Endothelial cell of umbilical vein (primary cell): ENCODE measurements around the gene GJB1.

ENCODE experiments used
- EZH2 ChIP-seq: IDR thresholded peaks from 2 replicates; pipeline ENCODE4 v1.6.1; 2012; ENCODE audit warnings: borderline replicate concordance, low read depth, mild to moderate bottlenecking, moderate library complexity, low read length, inconsistent platforms; ENCODE audit not compliant: severe bottlenecking
- GATA2 ChIP-seq: IDR thresholded peaks from 2 replicates; pipeline ENCODE4 v1.7.0; 2011; ENCODE audit warnings: low read depth, mild to moderate bottlenecking, moderate library complexity, mixed read lengths, low read length; ENCODE audit not compliant: insufficient read length, insufficient read depth
- JUN ChIP-seq: IDR thresholded peaks from 2 replicates; pipeline ENCODE4 v1.6.1; 2011; ENCODE audit warnings: borderline replicate concordance, low read depth; ENCODE audit not compliant: insufficient read length, insufficient read depth
- MYC ChIP-seq: IDR thresholded peaks from one replicate; pipeline ENCODE4 v1.6.1; 2011; ENCODE audit warnings: mild to moderate bottlenecking, low read depth, low read length
- POLR2A ChIP-seq: IDR thresholded peaks from 2 replicates; pipeline ENCODE4 v1.6.1; 2012; ENCODE audit warnings: low read depth, mild to moderate bottlenecking, control low read depth, low read length
- POLR2AphosphoS5 ChIP-seq: IDR thresholded peaks from 2 replicates; pipeline ENCODE4 v1.6.1; 2012; ENCODE audit warnings: low read depth, mild to moderate bottlenecking, control low read depth, low read length, moderate library complexity; ENCODE audit not compliant: insufficient read depth
- TF ChIP-seq, protein P1 (sequence below), 2 donors: IDR thresholded peaks; 1 replicate in 1 of 2; 2 replicates in 1 of 2; pipeline ENCODE4 v1.5.1; 2011; ENCODE audit warnings: low read length in 2 of 2, mild to moderate bottlenecking in 2 of 2, moderate library complexity in 2 of 2, control low read depth in 1 of 2, inconsistent platforms in 1 of 2, low read depth in 1 of 2; ENCODE audit not compliant: insufficient read depth in 1 of 2; ENCODE audit errors: extremely low read depth in 1 of 2

DNA sequence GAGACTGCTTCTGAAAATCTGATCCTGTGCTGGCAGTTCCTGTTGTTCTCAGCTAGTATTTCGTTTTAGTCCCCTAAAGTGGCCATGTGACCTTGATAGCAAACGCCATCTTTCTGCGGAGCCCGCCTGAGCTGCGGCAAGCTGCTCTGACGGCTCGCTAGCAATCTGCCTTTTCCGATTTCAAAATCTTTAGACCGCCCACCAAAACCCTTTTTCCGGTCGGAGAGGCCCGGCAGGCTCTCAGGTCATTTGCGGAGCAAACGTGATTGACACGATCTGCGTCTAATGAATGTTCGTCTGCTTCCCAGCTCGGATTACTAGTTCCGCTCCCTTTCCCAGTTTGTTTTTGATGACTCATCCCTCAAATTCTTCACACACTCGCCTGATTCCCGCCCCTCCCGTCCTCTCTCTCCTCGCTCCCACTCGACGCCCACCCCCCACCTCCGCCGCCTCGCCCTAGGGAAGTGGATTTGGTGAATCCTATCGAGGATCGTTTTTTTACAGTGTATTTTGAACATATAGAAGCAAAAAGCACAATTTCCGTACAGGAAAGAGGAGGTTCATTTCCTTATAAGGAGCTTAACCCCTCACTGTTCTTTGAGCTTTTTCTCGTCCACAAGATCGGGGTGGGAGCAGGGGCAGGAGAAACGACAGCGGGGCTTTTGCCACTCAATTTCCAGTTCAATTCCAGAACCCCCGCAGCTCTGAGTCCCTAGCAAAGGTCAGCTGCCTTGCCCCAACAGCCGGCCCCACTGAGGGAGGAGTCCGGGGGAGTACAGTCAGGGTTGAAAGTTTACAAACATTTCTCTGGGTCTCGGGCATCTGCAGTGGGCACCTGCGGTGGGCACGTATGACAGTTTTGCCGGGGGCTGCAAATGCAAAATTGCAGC is 40.9 kb upstream of the GJB1 start:
- TF ChIP-seq, protein P1, sequence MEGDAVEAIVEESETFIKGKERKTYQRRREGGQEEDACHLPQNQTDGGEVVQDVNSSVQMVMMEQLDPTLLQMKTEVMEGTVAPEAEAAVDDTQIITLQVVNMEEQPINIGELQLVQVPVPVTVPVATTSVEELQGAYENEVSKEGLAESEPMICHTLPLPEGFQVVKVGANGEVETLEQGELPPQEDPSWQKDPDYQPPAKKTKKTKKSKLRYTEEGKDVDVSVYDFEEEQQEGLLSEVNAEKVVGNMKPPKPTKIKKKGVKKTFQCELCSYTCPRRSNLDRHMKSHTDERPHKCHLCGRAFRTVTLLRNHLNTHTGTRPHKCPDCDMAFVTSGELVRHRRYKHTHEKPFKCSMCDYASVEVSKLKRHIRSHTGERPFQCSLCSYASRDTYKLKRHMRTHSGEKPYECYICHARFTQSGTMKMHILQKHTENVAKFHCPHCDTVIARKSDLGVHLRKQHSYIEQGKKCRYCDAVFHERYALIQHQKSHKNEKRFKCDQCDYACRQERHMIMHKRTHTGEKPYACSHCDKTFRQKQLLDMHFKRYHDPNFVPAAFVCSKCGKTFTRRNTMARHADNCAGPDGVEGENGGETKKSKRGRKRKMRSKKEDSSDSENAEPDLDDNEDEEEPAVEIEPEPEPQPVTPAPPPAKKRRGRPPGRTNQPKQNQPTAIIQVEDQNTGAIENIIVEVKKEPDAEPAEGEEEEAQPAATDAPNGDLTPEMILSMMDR (IDR thresholded peaks at IDR 0.05; ENCODE audit: extremely low read depth in 1 of 2, insufficient read depth in 1 of 2, low read depth in 1 of 2, low read length in 2 of 2), result no peak
- TF ChIP-seq POLR2AphosphoS5, result no peak
- peak; percentile 11 for TF ChIP-seq MYC
- no peak for TF ChIP-seq EZH2
- TF ChIP-seq POLR2A, result peak; percentile 68
- TF ChIP-seq GATA2, result no peak
- peak; percentile 88 for TF ChIP-seq JUN
